Parathyroid adenoma (tissue), 2 donors: ENCODE data around the gene NECTIN1.

Experiments
- H2AFZ ChIP-seq: fragments of 300-600 bp; sonication (generic); one replicate; pipeline ENCODE4 v1.7.0; 2017; ENCODE audit warnings: antibody characterized with exemption, mild to moderate bottlenecking
- H3K27ac ChIP-seq: fragments of 300-600 bp; sonication (generic); one replicate; pipeline ENCODE4 v1.7.0; 2017
- H3K27me3 ChIP-seq: fragments of 300-600 bp; sonication (generic); one replicate; pipeline ENCODE4 v1.7.0; 2017; ENCODE audit warnings: low read length; ENCODE audit not compliant: control insufficient read depth, insufficient read depth
- H3K36me3 ChIP-seq: fragments of 300-600 bp; sonication (generic); one replicate; pipeline ENCODE4 v1.7.0; 2017; ENCODE audit warnings: low read length; ENCODE audit not compliant: control insufficient read depth, insufficient read depth
- H3K4me1 ChIP-seq: fragments of 300-600 bp; sonication (generic); one replicate; pipeline ENCODE4 v1.7.0; 2017; ENCODE audit warnings: control low read depth
- H3K4me2 ChIP-seq: fragments of 300-600 bp; sonication (generic); one replicate; pipeline ENCODE4 v1.7.0; 2017; ENCODE audit warnings: low read length
- H3K4me3 ChIP-seq: fragments of 300-600 bp; sonication (generic); one replicate; pipeline ENCODE4 v1.7.0; 2017; ENCODE audit warnings: low read depth, low read length
- H3K79me2 ChIP-seq: fragments of 300-600 bp; sonication (generic); one replicate; pipeline ENCODE4 v1.7.0; 2017; ENCODE audit warnings: control low read depth
- H3K9ac ChIP-seq: fragments of 300-600 bp; sonication (generic); one replicate; pipeline ENCODE4 v1.7.0; 2017; ENCODE audit warnings: mild to moderate bottlenecking
- H3K9me3 ChIP-seq: fragments of 300-600 bp; sonication (generic); one replicate; pipeline ENCODE4 v1.7.0; 2017; ENCODE audit warnings: low read length; ENCODE audit not compliant: control insufficient read depth
- CTCF ChIP-seq: fragments of 300-600 bp; sonication (generic); IDR thresholded peaks from one replicate; pipeline ENCODE4 v1.7.0; 2017; ENCODE audit warnings: antibody characterized with exemption, mild to moderate bottlenecking
- donor health status: primary hyperparathyroidism.

NECTIN1 gene

GRCh38 chr11:119681361-119681910 is 47.6 kb downstream of the NECTIN1 start:
- no peaks in the 10 kb centered on the region for H3K9me3 ChIP-seq
- no peaks in the 10 kb centered on the region for H3K36me3 ChIP-seq
- no peak overlapping the region for H2AFZ ChIP-seq
- no peak overlapping the region for H3K27ac ChIP-seq
- no peak overlapping the region for H3K4me2 ChIP-seq
- H3K9ac ChIP-seq: no peak overlapping the region
- no peaks in the 10 kb centered on the region for H3K4me1 ChIP-seq
- no peaks in the 10 kb centered on the region for H3K79me2 ChIP-seq
- H3K27me3 ChIP-seq: no peaks in the 10 kb centered on the region
- TF ChIP-seq CTCF: no peak
- H3K4me3 ChIP-seq: no peak overlapping the region

- Histone ChIP-seq H2AFZ (no peak overlapping the region), H3K27ac (no peak overlapping the region), H3K9ac (no peak overlapping the region), H3K9me3 (no peaks in the 10 kb centered on the region), H3K4me2 (no peak overlapping the region), H3K4me1 (no peaks in the 10 kb centered on the region), H3K36me3 (no peaks in the 10 kb centered on the region), H3K27me3 (no peaks in the 10 kb centered on the region), H3K79me2 (no peaks in the 10 kb centered on the region), H3K4me3 (no peak overlapping the region)
- TF ChIP-seq CTCF: no peak
Observed at GRCh38 chr11:119680541-119681360, 48.2 kb downstream of the NECTIN1 start.

DNA sequence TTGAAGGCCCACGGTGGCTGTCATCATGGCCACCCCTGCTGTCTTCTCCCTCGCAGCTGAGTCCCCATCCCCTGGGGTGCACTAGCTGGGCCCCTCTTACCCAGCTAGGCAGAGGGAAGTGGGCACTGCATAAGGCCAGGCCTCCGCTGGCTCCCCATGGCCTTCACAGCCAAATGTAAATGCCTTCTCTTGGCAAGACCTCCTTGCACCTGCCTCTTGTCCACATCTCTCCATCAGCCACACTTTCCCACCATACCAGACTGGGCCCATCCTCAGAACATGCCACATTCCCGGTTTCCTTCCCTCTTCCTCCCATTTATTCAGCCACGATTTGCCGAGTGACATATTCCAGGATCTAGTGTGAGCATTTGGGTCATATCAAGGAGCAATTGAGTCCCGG is 49.7 kb downstream of the NECTIN1 start:
- no peak for TF ChIP-seq CTCF
- no peak overlapping the region for H3K4me2 ChIP-seq
- no peaks in the 10 kb centered on the region for H3K36me3 ChIP-seq
- no peak overlapping the region for H3K27ac ChIP-seq
- no peak overlapping the region for H3K4me3 ChIP-seq
- H2AFZ ChIP-seq: no peak overlapping the region
- H3K9ac ChIP-seq: no peak overlapping the region
- no peaks in the 10 kb centered on the region for H3K9me3 ChIP-seq
- H3K79me2 ChIP-seq: no peaks in the 10 kb centered on the region
- H3K4me1 ChIP-seq: no peaks in the 10 kb centered on the region
- H3K27me3 ChIP-seq: no peaks in the 10 kb centered on the region

DNA sequence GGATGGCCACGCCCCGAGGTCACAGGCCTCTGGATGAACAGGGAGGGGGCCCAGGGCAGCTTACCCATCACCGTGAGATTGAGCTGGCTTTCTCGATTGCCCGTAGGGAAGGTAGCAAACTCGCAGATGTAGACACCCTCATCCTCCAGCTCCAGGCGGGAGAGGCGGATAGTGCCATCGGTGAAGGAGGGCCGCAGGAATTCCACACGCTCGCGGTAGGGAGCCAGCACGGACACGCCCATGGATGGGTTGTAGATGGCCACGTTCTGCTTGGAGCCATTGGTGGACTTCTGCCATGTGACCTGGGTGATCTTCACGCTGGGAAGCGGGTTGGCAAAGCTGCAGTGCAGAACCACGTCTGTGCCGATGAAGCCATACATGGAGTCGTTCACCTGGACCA is 50.6 kb downstream of the NECTIN1 start:
- Histone ChIP-seq H3K4me3 (no peak overlapping the region), H3K9me3 (no peaks in the 10 kb centered on the region), H3K4me2 (no peak overlapping the region), H2AFZ (no peak overlapping the region), H3K27me3 (no peaks in the 10 kb centered on the region), H3K4me1 (no peaks in the 10 kb centered on the region), H3K9ac (no peak overlapping the region), H3K36me3 (no peaks in the 10 kb centered on the region), H3K79me2 (no peaks in the 10 kb centered on the region), H3K27ac (no peak overlapping the region)
- TF ChIP-seq CTCF: no peak

GRCh38 chr11:119677840-119678239 is 51.2 kb downstream of the NECTIN1 start:
- Histone ChIP-seq H3K4me2 (no peak overlapping the region), H3K27ac (no peak overlapping the region), H3K79me2 (no peaks in the 10 kb centered on the region), H3K36me3 (no peaks in the 10 kb centered on the region), H3K4me3 (no peak overlapping the region), H3K9ac (no peak overlapping the region), H2AFZ (no peak overlapping the region), H3K9me3 (no peaks in the 10 kb centered on the region), H3K4me1 (no peaks in the 10 kb centered on the region), H3K27me3 (no peaks in the 10 kb centered on the region)
- no peak for TF ChIP-seq CTCF
